Activated CD4-positive, alpha-beta T cell treated with anti-CD3 and anti-CD28 coated beads for 24 hours (primary cell): ENCODE measurements around the gene WDR27.
A peak's percentile ranks its signal among the peaks of the same experiment; 100 is the strongest.
"Not testable (repeated sequence)": the region's sequence is repeated elsewhere in the genome, so short reads cannot be mapped to it uniquely, and the experiment has no call there.

ENCODE experiments used
- DNase-seq, 2 donors: peaks; one replicate each; pipeline ENCODE4 v3.0.0-alpha.2; 2020; ENCODE audit warnings: low read depth in 2 of 2

WDR27 gene

DNA sequence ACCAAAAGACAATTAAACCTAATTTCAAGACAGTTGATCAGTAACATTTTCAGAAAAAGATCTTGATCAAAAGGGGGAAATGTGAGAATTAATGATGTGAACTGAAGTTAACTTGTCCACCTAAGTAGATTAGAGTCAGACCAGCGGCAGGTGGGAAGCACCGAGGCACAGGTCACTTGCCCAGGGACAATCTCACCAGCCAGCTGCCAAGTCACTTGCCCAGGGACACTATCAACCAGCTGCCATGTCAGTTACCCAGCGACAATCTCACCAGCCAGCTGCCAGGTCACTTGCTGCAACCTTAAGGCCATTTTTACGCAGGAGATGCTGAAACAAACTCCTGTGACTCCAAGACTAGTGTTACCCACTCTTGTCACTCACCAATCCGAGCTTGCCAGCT lies 260.5 kb downstream of the WDR27 start:
- no peak for DNase-seq

DNA sequence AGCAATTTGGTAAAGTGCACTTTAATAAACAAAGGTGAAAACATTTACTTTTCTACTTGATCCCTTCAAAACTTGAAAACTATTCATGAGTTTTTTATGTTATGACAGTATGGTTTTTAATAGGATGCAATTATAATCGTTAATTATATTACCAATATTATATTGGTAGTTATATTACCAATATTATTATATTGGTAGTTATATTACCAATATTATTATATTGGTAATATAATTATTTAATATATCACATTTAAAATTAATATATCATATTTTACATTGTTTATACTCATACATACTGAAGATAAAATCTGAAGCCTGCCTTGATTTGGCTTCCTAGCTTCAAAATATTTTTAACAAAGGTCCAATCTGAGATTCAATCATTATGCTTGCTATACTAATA lies 262.1 kb downstream of the WDR27 start:
- DNase-seq = no peak

DNA sequence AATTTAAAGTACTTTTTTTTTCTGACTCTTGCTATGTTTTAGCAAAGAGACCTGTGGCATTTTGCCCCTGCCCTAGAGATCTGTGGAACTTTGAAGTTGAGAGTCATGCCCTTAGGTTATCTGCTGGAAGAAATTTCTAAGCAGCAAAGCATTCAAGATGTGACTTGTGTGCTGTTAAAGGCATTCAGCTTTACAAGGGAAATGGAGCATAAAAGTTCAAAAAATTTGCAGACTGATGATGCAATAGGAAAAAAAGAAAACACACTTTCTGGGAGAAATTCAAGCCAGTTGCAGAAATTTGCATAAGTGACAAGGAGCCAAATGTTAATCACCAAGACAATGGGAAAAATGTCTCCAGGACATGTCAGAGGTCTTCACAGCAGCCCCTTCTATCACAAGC lies 267.3 kb downstream of the WDR27 start:
- DNase-seq = not testable (repeated sequence)

DNA sequence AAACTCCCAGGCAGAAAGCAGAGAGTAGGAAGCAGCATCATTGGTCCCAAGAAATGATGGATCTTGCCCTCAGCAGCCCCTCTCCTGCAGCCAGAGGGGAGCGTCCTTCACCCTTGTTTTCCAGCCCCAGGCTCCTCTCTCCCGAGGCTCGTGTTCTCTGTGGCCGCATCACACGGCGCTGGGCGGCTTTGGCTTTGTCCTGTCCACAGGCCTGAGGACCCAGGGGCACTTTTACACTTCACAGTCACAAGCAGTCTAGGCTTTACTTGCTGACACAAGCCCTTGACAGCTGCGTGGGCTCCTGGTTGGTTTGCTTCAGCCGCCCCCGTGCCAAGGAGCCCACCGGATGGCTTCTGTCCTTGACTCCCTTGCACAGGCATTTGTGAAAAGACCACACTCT lies 272.8 kb downstream of the WDR27 start:
- no peak for DNase-seq

DNA sequence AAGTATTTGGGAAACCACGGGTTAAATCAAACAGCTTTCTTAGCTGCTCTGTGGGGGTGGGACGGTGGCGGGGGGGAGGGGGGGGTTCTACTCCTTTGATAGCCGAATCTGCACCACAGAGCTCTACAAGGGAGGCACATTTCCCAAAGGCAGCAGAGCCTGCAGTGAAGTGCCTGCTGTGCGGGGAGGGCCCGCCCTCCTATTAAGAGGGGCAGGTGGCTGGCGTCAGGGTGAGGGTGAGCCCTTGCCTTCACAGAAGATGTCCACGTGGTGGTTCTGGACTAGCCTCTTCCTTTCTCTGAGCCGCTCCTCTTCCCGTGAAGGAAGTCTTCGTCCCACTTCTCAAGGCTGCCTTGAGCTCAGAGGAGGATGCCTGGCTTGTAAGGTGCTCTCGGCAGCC lies 273.3 kb downstream of the WDR27 start:
- DNase-seq = no peak

DNA sequence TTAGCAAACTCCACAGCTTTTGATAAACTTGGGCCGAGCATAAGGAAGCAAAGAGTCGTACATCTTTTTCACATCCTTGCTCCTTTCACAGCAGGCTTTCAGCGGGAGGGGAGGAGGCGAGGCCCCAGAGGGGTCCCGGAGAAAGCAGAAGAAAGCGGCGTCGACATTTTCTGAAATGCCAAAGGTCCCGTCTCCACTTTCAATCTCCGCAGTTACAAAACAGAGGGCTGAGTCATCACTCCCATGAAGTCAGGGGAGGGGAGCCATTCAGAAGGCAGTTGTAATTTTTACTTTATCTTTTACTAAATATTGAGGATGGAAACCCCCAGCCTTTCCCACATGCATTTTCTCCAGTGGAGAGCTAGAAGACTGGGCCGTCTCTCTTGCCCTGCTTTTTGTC lies 274.0 kb downstream of the WDR27 start:
- no peak for DNase-seq

DNA sequence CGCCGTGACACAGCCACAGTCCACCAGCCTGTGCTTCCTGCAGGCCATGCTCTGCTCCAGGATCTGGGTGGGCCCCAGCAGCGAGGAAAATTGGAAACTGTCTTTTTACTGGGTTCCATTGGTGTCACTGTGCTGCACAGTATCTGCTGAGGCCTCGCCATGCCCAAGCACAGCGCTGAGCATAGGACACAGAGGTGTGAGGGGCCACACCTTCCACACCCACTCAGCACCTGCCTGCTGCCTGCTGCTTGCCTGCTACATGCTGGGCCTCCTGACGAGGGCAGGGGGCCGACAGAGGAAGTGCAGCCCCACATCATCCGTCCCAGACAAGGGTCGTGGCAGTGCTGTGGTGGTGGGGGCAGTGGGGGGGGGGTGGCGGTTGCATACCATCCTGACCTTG lies 275.2 kb downstream of the WDR27 start:
- no peak for DNase-seq

DNA sequence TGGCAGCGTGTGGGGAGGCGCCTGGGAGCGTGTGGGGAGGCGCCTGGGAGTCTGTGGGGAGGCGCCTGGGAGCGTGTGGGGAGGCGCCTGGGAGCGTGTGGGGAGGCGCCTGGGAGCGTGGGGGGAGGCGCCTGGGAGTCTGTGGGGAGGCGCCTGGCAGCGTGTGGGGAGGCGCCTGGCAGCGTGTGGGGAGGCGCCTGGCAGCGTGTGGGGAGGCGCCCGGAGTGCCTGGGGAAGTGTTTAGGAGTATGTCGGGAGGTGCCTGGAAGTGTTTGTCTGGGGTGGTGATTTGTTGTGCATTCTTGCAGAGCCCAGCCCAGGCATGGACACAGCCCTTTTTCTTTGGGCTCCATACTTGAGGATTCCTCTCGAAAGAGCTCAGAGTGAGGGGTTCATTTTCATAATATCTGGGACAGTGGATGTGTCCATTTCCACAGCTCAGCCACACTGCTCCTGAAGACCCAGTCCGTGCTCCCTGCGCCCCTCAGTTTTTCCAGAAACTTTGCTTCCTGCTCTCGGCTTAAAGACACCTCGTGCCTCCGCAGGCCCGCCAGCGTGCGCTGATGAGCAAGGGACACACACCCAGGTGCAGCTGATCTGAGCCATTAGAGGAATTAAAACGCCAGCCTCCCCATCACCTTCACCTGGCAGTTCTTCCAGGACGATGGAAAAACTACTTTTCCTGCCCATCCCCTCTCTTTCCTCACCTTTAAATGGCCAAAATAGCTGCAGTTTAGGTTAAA lies 276.0 kb downstream of the WDR27 start:
- no peak for DNase-seq

DNA sequence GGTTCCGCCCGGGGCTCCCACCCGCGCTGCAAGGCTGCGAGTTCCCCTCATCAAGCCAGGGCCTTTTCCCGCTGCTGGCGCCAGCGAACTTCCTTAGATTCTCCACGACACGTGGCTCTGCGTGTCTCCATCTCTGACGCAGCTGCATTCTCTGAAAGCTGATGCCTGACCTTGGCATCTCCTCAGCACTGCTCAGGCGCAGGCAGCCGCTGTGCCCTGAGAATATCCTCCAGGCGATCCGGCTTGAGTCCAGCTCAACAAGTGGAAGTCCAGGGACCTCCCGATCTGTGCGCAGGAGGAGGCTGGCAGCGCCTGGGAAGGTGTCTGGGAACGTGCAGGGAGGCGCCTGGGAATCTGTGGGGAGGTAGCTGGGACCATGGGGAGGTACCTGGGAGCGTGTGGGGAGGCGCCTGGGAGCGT lies 277.0 kb downstream of the WDR27 start:
- no peak for DNase-seq

DNA sequence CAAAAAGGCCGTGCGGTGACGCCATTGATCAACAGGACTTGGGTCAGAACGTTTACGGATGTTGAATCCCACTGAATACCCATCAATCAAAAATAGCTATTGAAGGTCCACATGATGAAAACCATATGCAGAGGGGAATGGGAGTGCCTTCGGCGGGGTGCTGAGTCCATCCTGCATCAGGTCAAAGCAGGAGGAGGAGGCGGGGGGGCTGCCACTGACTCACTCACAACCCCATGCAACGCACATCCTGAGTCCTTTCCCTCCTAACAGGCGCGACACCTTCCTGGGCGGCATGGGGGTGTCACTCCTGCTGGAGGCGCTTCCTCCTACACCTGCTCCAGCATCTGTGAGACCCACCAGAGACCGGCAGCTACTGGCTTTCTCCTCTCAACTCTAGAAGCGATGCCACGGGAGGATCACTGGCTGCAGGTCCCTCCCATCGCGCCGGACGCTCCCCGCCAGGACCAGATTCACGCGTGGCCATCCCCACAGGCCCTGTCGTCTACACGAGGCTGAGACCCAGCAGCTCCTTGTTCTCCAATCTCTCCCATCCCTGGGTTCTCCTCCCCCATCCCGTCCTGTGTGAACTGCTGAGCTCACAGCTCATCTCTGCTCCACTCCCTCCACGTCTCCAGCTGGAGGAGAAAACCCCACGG lies 277.6 kb downstream of the WDR27 start:
- no peak for DNase-seq

DNA sequence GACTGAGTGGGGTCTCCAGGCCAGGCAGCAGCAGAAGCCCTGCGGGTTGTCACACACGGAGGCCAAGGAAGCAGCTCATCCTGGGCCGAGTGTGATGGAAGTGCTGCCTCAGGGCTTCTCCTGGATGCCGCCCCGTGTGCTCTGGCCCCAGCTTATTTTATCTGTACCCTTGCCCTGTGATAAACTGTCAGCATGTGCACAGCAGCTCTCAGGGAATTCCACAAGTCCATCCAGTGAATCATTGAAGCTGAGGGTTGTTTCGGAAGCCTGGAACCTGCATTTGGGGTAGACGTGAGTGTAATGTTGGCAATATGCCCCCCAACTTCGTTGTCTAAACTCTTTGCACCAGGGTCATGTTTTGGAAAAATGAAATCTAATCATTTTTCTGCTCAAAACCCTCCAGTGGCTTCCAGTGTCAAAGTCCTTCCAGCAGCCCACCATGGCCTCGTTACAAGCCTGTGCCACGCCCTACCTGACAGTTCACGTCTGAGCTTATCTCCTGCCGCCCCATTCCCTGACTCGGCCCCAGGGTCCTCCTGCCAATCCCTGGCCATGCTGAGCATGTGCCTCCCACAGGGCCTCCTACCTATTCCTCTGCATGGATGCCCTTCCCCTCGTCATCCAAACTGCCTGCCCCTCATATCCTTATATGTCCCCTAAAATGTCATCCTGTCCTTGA lies 280.1 kb downstream of the WDR27 start:
- DNase-seq = no peak

DNA sequence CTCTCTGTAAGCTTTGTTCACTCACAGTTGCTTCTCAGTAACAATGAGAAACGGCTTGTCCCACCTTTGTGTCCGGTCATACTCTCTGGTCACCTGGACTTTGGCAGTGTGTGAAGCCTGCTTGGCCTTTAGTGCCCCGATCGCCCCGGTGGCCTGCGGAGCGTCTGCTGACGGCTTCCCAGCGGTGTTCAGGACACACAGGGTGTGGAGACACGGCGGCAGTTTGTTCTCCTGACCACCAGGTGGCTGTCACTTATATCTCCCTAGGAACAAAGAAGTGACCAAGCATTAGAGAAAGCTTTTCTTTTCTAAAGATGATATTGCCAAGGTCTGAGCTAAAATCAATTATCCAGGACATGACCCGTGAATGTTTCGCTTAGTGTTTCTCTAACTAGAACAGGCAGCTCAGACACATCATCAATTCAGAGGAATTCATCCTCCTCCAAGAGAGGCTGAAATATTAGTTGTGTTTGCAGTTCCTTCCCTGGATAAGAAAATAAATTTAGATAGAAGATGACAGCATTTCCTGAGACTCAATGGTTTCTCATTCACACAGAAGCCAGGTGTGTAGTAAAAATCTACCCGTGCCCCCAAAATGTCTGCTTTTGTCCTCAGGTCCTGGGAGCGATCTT lies 280.8 kb downstream of the WDR27 start:
- peak in 1 of 2 donors; percentile 7 for DNase-seq

DNA sequence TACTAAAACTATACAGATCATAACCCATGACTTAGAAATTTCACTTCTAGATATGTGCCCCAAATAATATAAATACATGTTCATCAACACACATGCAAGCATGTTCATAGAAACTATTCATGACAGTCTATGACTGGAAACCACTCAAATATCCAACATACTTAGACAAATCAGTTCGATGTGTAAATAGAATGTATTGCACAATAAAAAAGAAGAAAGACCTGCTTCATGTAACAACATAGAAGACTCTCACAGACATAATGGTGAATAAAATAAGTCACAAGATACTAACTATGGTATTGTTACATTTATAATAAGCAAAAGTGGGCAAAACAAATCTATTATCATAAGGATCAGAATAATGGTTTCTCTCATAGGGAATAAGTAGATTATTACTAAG lies 284.7 kb downstream of the WDR27 start:
- no peak for DNase-seq

DNA sequence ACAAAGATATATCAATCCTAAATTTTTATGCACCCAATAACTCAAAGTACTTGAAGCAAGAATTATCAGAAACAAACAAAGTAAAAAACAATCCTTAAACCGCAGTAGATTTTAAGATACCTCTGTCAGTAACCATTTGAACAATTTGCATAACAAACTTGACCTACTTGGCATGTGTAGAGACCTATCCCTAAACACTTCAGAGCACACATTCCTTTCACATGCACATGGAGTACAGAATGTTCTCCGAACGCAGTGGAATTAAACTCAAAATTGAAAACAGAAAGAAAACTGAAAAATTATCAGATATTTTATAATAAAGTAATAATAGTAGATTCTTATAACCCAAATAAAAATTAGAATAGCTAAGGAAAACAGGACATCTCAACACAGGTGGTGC lies 285.6 kb downstream of the WDR27 start:
- no peak for DNase-seq

DNA sequence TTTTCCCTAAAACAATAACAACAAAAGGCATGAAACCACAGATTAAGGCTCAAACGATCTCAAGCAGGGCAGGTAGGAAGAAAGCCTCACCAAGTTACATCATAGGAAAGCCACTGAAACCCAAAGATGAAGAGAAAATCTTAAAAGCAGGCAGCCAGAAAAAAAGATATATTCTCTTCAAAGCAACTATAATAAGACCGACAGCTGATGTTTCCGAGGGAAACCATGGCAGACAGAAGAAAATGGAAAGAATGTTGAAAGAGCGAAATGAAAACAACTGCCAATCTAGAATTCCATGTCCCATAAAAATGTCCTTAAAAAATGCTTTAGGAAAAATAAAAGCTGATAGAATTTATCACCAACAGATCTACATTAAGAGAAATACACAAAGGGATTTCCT lies 286.6 kb downstream of the WDR27 start:
- DNase-seq = no peak

DNA sequence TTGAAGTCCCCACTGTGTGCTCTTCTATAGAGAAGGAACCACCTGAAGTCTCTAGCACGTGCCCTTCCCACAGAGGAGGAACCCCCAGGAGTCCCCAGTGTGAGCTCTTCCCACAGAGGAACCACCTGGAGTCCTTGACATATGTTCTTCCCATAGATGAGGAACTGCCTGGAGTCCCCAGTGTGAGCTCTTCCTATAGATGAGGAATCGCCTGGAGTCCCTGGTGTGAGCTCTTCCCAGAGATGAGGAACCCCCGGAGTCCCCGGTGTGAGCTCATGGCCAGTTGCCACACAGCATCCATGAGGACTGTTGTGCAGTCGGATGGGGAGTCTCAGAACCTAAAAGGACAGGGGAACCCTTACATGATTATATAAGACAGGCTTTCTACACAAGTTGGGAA lies 290.1 kb downstream of the WDR27 start:
- DNase-seq = no peak

DNA sequence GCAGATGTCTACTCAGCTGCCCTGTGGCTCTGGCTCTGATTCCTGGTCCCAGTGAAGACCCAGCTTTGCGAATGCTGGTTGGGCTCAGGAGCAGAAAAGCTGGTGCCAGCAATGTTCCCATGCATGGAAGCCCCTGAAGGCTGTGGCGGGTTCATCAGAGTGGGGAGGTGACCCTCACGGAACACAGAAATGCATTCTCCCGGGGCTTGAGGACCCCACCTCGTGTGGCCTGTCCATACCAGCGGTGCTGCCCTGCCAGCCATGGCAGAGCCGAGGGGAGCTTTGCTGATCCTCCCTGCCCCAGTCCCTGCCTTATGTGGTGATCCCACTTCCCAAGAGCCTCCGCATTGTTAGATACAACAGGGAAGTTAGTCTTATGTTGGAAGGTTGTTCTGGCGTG lies 290.5 kb downstream of the WDR27 start:
- DNase-seq = no peak

DNA sequence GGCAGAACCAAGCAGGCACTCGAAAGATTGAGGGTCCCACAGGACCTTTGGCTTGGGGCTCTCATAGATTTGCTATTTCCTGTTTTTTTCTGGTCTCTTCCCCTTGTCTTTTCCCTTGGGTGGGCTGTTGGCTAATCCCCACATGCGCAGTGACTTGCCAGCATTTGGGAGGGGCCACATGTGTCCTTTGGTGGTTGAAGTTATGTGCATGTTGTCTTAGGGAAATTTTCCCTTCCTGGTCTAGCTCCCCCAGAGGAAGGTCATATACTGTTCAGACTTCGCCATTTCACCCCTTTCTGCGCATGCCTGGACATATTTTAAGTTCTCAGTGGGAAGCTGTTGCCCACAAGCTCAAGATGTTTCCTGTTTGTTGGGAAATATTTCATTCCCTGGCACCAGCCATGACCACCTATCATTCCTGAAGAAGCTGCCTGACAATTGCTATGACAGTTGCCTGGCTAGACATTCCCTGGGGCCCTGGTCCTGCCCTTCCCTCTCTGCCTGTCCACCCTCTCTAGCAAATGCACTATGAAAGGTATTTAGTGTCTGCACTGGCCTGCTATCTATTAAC lies 292.0 kb downstream of the WDR27 start:
- no peak for DNase-seq

DNA sequence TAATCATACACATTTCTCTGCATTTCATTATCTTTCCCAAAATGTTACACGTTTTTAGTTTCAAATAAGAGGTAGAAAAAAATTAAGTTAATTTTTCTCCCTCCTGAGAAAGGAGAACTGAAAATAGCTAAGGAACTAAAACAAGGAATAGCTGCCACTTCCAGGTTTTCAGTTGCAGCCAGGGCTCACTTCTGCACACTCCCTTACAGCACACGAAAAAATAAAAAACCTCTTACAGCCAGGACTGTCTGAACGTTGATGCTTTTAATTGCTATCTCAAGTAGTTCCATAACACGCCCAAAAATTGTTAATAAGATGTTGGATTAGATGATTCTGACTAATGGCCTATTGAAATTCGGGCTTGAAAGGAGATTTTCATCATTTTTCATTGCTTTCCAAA lies 294.5 kb downstream of the WDR27 start:
- no peak for DNase-seq
